Fibroblast of the aortic adventitia (primary cell): ENCODE data around the gene PALLD. TPM values are rescaled to one million over a fixed set of nuclear protein-coding genes. Genes with fewer than 3 reads are reported as not detected.

Experiments used
- DNase-seq: peaks from one replicate; pipeline ENCODE4 v3.0.0-alpha.2; 2010; ENCODE audit warnings: low read depth
- H3K4me3 ChIP-seq: 2 replicates; pipeline ENCODE4 v1.5.1; 2011; ENCODE audit warnings: low read depth, mild to moderate bottlenecking, control low read depth, low read length, moderate library complexity
- total RNA-seq: library from RNA; depleted of rRNA; stranded (reverse); fragments of >200 nt; gene quantifications from 2 replicates; pipeline ENCODE4 v1.2.3, GENCODE V29; 2012; ENCODE audit warnings: low replicate concordance
- TF ChIP-seq, protein P1 (sequence below): IDR thresholded peaks from 2 replicates; pipeline ENCODE4 v1.5.1; 2011; ENCODE audit warnings: mild to moderate bottlenecking, low read length, control low read depth, inconsistent platforms; ENCODE audit not compliant: insufficient read depth

The PALLD gene
- total RNA-seq, 1 donor = 52.1 TPM

DNA sequence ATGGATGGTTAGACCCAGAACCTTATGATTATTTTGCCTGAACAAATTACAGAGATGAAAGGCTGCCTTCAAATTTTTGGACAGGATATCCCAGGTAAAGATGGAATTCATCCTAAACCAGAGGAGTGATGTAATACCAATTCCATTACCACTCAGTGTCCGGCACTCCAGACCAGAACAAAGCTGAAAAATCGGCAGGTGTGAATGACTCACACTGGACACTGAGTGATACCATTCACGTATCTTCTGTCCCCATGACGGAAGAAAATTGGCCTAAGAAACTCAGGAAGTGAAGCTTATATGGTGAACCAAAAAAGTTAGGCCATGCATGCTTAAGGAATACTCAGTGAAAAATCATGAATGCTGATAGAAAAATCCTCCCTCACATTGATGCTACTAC is 34.5 kb downstream of the PALLD start:
- DNase-seq = no peak
- TF ChIP-seq, protein P1, sequence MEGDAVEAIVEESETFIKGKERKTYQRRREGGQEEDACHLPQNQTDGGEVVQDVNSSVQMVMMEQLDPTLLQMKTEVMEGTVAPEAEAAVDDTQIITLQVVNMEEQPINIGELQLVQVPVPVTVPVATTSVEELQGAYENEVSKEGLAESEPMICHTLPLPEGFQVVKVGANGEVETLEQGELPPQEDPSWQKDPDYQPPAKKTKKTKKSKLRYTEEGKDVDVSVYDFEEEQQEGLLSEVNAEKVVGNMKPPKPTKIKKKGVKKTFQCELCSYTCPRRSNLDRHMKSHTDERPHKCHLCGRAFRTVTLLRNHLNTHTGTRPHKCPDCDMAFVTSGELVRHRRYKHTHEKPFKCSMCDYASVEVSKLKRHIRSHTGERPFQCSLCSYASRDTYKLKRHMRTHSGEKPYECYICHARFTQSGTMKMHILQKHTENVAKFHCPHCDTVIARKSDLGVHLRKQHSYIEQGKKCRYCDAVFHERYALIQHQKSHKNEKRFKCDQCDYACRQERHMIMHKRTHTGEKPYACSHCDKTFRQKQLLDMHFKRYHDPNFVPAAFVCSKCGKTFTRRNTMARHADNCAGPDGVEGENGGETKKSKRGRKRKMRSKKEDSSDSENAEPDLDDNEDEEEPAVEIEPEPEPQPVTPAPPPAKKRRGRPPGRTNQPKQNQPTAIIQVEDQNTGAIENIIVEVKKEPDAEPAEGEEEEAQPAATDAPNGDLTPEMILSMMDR = no peak

DNA sequence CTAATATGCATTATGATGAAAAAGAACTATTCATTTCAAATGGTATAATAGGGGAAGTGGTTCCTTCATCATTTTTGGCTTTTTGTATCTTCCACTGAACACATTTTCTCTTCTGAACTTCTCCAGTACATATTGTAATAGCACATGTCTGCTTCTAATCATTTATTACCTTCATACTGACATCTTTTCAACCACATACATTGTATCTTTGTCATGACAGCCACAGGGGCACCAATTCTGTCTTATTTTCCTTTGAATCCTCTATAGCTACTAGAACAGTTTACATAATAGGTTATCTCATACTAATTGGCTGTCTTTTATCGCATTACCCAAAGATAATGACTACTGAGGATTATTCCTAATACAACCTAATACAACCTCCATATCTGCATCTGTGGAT is 37.7 kb downstream of the PALLD start:
- TF ChIP-seq, protein P1 = no peak
- DNase-seq = no peak
- H3K4me3 ChIP-seq = no peak overlapping the region

More for the DNA sequence above, 34.5 kb downstream of the PALLD start:
- no peak overlapping the region for H3K4me3 ChIP-seq

DNA sequence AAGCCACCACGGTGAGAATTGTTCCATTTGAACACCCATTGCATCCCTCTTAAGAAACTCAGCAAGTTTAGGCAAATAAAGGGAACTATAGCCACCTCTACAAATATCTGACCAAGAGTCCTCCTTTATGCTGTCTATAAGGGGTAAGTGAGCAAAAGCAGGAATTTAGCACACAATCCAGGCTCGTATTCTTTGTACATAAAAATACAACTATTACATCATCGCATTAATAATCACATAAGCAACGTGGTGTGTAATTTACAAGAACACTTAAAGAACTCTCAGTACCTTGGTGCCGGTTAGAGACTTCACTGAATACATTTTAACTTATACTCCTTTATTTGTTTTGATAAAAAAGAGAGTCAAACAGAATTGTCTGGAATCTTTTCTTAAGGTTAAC is 38.8 kb downstream of the PALLD start:
- TF ChIP-seq, protein P1 = no peak
- DNase-seq = no peak
- H3K4me3 ChIP-seq = no peak overlapping the region

DNA sequence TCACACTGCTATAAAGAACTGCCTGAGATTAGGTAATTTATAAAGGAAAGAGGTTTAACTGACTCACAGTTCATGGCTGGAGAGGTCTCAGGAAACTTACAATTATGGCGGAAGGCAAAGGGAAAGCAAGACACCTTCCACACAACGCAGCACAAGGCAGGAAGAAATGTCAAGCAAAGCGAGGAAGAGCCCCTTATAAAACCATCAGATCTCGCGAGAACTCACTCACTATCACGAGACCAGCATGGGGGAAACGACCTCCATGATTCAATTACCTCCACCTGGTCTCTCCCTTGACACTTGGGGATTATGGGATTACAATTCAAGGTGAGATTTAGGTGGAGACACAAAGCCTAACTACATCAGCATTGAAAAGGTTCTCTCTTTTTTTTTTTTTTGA is 39.6 kb downstream of the PALLD start:
- TF ChIP-seq, protein P1 = no peak

DNA sequence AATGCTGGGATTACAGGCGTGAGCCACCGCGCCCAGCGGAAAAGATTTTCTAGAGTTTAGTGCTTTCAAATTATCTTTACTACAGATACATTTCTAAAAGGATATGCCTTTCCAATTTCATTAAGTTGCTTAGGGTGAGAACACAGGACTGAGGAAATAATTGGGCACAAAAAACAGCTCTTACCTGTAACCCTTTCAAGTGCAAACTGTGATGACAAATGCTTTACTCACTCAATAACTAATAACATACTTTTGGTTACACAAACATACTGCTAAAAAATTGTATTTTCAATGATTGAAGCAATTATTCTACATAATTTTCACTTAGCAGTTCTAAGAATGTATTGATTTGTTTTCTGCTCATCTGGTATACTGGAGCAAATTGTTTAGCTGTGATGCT is 40.2 kb downstream of the PALLD start:
- no peak for DNase-seq

More for the DNA sequence above, 39.6 kb downstream of the PALLD start:
- no peak overlapping the region for H3K4me3 ChIP-seq
- no peak for DNase-seq

DNA sequence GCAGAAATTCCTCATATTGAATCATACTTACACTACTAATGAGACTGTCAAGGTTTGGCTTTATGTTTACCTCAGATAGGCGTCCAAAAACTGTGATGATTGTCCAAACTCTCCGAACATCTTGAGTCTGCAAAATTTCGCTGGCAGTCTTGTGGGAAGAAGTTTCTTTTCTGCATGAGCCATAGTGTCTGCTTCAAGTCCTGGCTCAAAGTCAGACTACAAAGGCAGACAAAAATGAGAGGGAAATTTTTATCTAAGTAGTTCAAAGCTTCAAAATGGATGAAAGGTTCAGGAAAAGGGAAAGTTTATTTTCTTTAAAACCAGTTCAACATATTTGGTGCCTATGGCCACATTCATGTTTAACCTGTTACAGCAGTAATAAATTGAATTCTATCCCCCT is 40.7 kb downstream of the PALLD start:
- no peak overlapping the region for H3K4me3 ChIP-seq
- TF ChIP-seq, protein P1 = no peak
- DNase-seq = peak; percentile 41

More for the DNA sequence above, 40.2 kb downstream of the PALLD start:
- no peak overlapping the region for H3K4me3 ChIP-seq
- TF ChIP-seq, protein P1 = no peak

DNA sequence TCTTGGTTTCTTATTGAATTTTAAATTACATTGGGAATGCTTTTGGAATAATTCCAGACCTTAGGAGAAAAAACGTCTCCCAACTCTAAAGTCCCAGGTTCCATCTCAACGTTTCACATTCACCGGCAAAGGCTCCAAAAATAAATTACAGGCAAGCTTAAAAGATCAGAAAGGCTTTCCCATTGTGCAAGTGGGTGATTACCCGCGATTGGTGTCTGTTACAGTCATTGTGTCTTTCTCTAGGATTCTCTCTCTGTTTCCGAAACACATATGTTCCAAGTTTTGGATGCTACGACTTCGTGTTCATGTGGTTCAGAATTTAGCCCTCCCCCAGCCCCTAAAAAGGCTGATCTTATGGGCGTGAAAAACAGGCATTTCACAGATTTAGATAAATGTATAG is 41.8 kb downstream of the PALLD start:
- H3K4me3 ChIP-seq = no peak overlapping the region
- TF ChIP-seq, protein P1 = no peak
- no peak for DNase-seq
